GM12874 (cell line): ENCODE measurements around the gene CSMD2.

ENCODE experiments used
- CTCF ChIP-seq: IDR thresholded peaks from 2 replicates; pipeline ENCODE4 v1.5.1; 2011; ENCODE audit warnings: low read depth, mild to moderate bottlenecking, control low read depth, low read length, moderate library complexity; ENCODE audit not compliant: insufficient read depth

The CSMD2 gene

GRCh38 chr1:33560680-33561079 is 604.4 kb downstream of the CSMD2 start:
- no peak for TF ChIP-seq CTCF

DNA sequence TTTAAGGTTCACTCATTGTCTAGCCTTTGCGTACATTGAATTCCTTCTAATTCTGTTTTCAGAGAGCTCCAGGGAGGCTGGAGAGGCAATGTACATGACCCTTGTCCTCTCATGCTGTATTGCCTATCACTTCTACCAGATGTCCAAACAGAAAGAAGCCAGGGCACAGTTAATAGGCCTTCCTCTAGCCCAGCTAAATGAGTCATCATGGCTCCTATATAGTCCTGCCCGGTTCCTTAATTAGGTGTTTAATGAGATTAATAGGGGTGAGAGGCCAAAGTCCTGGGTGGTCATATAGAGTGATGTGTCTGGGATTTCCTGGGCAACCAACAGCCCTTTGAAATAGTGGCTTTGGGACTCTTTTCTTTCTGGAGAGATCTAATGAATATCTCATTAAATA is 616.3 kb downstream of the CSMD2 start:
- no peak for TF ChIP-seq CTCF

DNA sequence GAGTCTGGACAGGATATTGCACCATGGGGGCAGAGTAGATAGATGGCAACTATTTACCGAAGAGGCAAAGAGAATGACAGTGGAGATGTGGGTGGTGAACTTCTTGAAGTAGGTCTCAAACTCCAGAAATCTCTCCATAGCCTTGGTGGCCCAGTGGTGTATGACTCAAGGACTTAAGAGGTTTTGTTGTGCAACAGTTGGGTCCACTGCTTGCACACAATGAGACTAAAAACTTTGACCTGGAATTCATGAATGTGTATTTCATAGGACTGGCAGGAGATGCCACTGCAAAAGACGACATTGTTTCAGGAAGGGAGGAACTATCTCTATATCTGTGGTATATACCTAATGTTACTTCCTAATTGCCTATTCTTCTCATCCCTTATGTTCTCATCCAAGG is 616.7 kb downstream of the CSMD2 start:
- no peak for TF ChIP-seq CTCF

DNA sequence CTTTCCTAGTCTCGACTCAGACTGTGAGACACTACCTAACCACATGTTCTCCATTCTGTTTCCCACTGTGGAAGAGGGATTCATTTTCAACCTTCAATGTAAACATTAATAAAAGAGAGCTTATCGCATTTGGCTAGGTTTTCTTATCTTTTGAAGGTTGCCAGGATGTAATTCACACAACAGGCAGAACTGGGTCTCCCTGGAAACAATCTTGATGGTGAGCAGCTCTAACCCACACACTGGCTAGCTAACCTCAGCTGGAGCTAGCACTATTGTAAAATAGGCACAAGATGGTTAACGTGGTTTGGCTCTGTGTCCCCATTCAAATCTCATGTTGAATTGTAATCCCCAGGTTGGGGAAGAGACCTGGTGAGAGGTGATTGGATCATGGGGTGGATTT is 617.5 kb downstream of the CSMD2 start:
- no peak for TF ChIP-seq CTCF

GRCh38 chr1:33541966-33542365 is 623.1 kb downstream of the CSMD2 start:
- TF ChIP-seq CTCF = no peak

DNA sequence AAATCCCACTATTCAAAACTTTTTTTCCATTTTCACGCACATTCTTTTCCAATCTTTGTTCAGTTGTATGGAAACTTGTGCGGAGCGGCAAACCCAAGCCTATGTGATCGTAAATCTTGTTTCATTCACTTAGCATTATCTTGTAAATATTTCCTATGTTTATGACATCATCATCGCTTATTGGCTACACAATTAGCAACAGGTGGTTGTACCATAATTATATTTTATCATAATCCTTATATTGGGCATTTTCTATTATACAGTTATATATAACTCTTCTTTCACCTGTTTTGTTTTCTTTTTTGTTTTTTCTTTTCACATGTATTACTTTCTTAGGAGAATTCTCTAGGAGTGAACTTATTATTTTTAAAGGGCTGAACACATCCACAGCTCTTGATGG is 627.1 kb downstream of the CSMD2 start:
- no peak for TF ChIP-seq CTCF

DNA sequence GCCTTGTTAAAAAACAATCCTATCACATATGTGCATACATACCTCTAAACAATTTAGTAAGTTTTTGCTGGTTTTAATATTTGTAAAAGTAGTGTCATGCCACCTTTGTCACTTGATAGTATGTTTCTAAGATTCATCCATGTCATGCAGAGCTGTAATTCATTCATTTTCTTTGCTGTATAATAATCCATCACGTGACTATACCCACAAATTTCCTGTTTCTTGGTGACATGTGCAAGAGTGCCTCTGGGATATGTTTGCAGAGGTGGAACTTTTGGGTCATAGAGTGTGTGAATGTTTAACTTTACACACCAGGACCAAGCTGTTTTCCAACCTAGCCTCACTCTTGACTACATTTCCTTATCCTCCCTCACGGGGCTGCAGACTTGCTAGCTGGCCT is 629.7 kb downstream of the CSMD2 start:
- no peak for TF ChIP-seq CTCF

DNA sequence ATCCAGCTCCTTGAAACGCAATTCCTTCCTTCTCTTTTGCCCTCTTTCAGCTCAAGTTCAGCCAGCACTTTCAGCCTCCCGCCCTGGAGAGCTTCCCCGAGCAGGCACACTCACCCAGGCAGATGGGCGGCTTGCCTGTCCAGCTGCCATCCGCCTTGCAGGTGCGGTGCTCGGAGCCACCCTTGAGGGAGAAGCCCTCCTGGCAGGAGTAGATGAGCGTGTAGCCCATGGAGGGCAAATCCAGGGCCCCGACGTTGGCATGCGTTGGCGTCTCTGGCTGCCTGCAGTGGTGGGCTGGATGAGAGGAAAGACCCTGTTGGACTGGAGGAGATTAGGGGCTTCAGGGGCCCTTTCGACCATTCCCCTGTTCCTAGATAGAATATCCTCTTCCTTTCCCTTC is 632.1 kb downstream of the CSMD2 start:
- TF ChIP-seq CTCF = no peak
